ENCODE data around the gene WIF1. TPM values are rescaled to one million over a fixed set of nuclear protein-coding genes. Genes with fewer than 3 reads are reported as not detected.

WIF1 gene
- total RNA-seq, 1 donor from 2014 or later: not detected

- Mint-ChIP-seq H3K36me3 (ENCODE audit: unreplicated experiment) (no peaks in the 10 kb centered on the region), H3K9me3 (ENCODE audit: unreplicated experiment) (no peaks in the 10 kb centered on the region), H3K27me3 (ENCODE audit: unreplicated experiment) (no peaks in the 10 kb centered on the region), H3K4me1 (ENCODE audit: low read depth, unreplicated experiment) (no peaks in the 10 kb centered on the region), H3K4me3 (ENCODE audit: unreplicated experiment) (no peak overlapping the region), H3K27ac (ENCODE audit: unreplicated experiment) (no peak overlapping the region)
- TF ChIP-seq, protein P1, sequence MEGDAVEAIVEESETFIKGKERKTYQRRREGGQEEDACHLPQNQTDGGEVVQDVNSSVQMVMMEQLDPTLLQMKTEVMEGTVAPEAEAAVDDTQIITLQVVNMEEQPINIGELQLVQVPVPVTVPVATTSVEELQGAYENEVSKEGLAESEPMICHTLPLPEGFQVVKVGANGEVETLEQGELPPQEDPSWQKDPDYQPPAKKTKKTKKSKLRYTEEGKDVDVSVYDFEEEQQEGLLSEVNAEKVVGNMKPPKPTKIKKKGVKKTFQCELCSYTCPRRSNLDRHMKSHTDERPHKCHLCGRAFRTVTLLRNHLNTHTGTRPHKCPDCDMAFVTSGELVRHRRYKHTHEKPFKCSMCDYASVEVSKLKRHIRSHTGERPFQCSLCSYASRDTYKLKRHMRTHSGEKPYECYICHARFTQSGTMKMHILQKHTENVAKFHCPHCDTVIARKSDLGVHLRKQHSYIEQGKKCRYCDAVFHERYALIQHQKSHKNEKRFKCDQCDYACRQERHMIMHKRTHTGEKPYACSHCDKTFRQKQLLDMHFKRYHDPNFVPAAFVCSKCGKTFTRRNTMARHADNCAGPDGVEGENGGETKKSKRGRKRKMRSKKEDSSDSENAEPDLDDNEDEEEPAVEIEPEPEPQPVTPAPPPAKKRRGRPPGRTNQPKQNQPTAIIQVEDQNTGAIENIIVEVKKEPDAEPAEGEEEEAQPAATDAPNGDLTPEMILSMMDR (IDR thresholded peaks at IDR 0.05; ENCODE audit: partially characterized antibody, unreplicated experiment): no peak
- DNase-seq: no peak
Measured at GRCh38 chr12:65015850-65016249, 105.3 kb downstream of the WIF1 start.

GRCh38 chr12:65014504-65015271, 106.4 kb downstream of the WIF1 start:
- Mint-ChIP-seq H3K4me3 (ENCODE audit: unreplicated experiment) (no peak overlapping the region), H3K4me1 (ENCODE audit: low read depth, unreplicated experiment) (no peaks in the 10 kb centered on the region), H3K9me3 (ENCODE audit: unreplicated experiment) (no peaks in the 10 kb centered on the region), H3K27me3 (ENCODE audit: unreplicated experiment) (no peaks in the 10 kb centered on the region), H3K36me3 (ENCODE audit: unreplicated experiment) (no peaks in the 10 kb centered on the region), H3K27ac (ENCODE audit: unreplicated experiment) (no peak overlapping the region)
- no peak for DNase-seq
- TF ChIP-seq, protein P1 (IDR thresholded peaks at IDR 0.05; ENCODE audit: partially characterized antibody, unreplicated experiment): no peak

DNA sequence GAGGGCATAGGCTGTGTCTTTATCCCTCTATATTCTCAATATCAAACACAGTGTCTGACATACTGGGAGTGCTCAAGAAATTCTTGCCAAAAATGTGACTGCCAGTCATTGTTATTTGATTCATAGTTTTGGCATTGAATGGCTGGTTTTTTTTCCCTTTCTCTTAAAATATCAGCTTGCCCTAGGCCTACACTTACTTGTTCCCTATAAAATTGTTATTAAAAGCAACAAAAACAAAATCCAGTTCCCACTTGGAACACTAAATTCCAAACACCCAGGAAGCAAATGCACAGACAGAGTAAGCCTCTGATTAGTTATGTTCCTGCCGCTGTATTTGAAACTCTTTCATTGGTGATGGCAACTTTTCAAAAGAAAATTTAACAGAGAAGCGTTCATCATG, 110.7 kb downstream of the WIF1 start:
- Mint-ChIP-seq H3K36me3 (ENCODE audit: unreplicated experiment) (no peaks in the 10 kb centered on the region), H3K4me3 (ENCODE audit: unreplicated experiment) (no peak overlapping the region), H3K27me3 (ENCODE audit: unreplicated experiment) (no peaks in the 10 kb centered on the region), H3K9me3 (ENCODE audit: unreplicated experiment) (no peaks in the 10 kb centered on the region), H3K4me1 (ENCODE audit: low read depth, unreplicated experiment) (no peaks in the 10 kb centered on the region), H3K27ac (ENCODE audit: unreplicated experiment) (no peak overlapping the region)
- TF ChIP-seq, protein P1 (IDR thresholded peaks at IDR 0.05; ENCODE audit: partially characterized antibody, unreplicated experiment): no peak
- DNase-seq: no peak

GRCh38 chr12:65005716-65006115, 115.4 kb downstream of the WIF1 start:
- no peaks in the 10 kb centered on the region for H3K36me3 Mint-ChIP-seq (ENCODE audit: unreplicated experiment)
- no peak for DNase-seq
- H3K27ac Mint-ChIP-seq (ENCODE audit: unreplicated experiment): no peak overlapping the region
- H3K4me1 Mint-ChIP-seq (ENCODE audit: low read depth, unreplicated experiment): no peaks in the 10 kb centered on the region
- no peaks in the 10 kb centered on the region for H3K9me3 Mint-ChIP-seq (ENCODE audit: unreplicated experiment)
- no peaks in the 10 kb centered on the region for H3K27me3 Mint-ChIP-seq (ENCODE audit: unreplicated experiment)
- no peak overlapping the region for H3K4me3 Mint-ChIP-seq (ENCODE audit: unreplicated experiment)
- TF ChIP-seq, protein P1 (IDR thresholded peaks at IDR 0.05; ENCODE audit: partially characterized antibody, unreplicated experiment): no peak

- H3K4me3 Mint-ChIP-seq (ENCODE audit: unreplicated experiment): no peak overlapping the region
- TF ChIP-seq, protein P1 (IDR thresholded peaks at IDR 0.05; ENCODE audit: partially characterized antibody, unreplicated experiment): no peak
- H3K27me3 Mint-ChIP-seq (ENCODE audit: unreplicated experiment): no peaks in the 10 kb centered on the region
- no peak for DNase-seq
- H3K4me1 Mint-ChIP-seq (ENCODE audit: low read depth, unreplicated experiment): no peaks in the 10 kb centered on the region
- H3K27ac Mint-ChIP-seq (ENCODE audit: unreplicated experiment): no peak overlapping the region
- H3K36me3 Mint-ChIP-seq (ENCODE audit: unreplicated experiment): no peaks in the 10 kb centered on the region
- no peaks in the 10 kb centered on the region for H3K9me3 Mint-ChIP-seq (ENCODE audit: unreplicated experiment)
Measured at GRCh38 chr12:65004270-65004669, 116.8 kb downstream of the WIF1 start.

All from glutamatergic neuron (in vitro differentiated cells).